AG04450 (cell line): ENCODE data around the gene ITCH. TPM values are rescaled to one million over a fixed set of nuclear protein-coding genes. Genes with fewer than 3 reads are reported as not detected.

ENCODE experiments used
- CTCF ChIA-PET: fragments of 300-600, 350-600 bp; formaldehyde crosslinking; extraction: SDS; loops from one replicate; lab custom pipeline; 2022; ENCODE audit warnings: antibody characterized with exemption, inconsistent platforms; lab: Charles Lee
- POLR2A ChIA-PET: fragments of 350-600 bp; formaldehyde crosslinking; extraction: SDS; loops from one replicate; lab custom pipeline; 2021; ENCODE audit warnings: antibody characterized with exemption, inconsistent platforms; lab: Yijun Ruan, JAX
- DNase-seq: peaks from one replicate; pipeline ENCODE4 v3.0.0-alpha.2; 2011; ENCODE audit warnings: low read depth, low spot score
- H3K27ac ChIP-seq: one replicate; pipeline ENCODE4 v1.5.1; 2012; ENCODE audit warnings: low read depth, low read length, control low read depth
- H3K27me3 ChIP-seq: one replicate; pipeline ENCODE4 v1.6.0; 2012; ENCODE audit warnings: low read length; ENCODE audit not compliant: control insufficient read depth, insufficient read depth
- H3K4me3 ChIP-seq: 2 replicates; pipeline ENCODE4 v1.5.1; 2011; ENCODE audit warnings: mild to moderate bottlenecking, low read depth, low read length, control low read depth
- H3K9me3 ChIP-seq: 2 replicates; pipeline ENCODE4 v1.5.1; 2012; ENCODE audit warnings: low read length; ENCODE audit not compliant: control insufficient read depth, insufficient read depth
- polyA plus RNA-seq: library from polyadenylated mRNA; depleted of rRNA; stranded (reverse); fragments of >200 nt; gene quantifications from 2 replicates; pipeline ENCODE4 v1.2.3, GENCODE V29; 2011
- TF ChIP-seq, protein P1 (sequence below): IDR thresholded peaks from 2 replicates; pipeline ENCODE4 v1.5.1; 2011; ENCODE audit warnings: low read depth, low read length, control low read depth, inconsistent platforms

Gene ITCH
- polyA plus RNA-seq, 1 experiment = 23.2 TPM

DNA sequence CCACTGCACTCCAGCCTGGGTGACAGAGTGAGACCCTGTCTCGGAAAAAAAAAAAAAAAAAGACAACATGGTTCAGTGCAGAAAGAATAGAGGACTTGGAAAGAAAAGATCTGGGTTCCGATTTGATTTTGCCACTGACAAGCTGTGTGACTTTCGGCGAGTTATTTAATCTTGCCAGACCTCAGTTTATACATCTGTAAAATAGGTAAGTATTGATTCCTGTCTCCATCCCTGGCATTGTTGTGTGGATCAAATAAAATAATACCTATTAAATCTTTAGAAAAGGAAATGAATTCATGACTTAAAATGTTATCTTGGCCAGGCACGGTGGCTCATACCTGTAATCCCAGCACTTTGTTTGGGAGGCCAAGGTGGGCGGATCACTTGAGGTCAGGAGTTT lies 7.0 kb downstream of the ITCH start:
- ChIA-PET CTCF (interaction anchor here (1.1 kb wide), 1 partner anchor 57 kb away, joined by 3 read pairs; no protein-coding TSS in a partner anchor), POLR2A (no interaction called here)
- no peaks in the 10 kb centered on the region for H3K9me3 ChIP-seq
- DNase-seq = no peak
- TF ChIP-seq, protein P1, sequence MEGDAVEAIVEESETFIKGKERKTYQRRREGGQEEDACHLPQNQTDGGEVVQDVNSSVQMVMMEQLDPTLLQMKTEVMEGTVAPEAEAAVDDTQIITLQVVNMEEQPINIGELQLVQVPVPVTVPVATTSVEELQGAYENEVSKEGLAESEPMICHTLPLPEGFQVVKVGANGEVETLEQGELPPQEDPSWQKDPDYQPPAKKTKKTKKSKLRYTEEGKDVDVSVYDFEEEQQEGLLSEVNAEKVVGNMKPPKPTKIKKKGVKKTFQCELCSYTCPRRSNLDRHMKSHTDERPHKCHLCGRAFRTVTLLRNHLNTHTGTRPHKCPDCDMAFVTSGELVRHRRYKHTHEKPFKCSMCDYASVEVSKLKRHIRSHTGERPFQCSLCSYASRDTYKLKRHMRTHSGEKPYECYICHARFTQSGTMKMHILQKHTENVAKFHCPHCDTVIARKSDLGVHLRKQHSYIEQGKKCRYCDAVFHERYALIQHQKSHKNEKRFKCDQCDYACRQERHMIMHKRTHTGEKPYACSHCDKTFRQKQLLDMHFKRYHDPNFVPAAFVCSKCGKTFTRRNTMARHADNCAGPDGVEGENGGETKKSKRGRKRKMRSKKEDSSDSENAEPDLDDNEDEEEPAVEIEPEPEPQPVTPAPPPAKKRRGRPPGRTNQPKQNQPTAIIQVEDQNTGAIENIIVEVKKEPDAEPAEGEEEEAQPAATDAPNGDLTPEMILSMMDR = no peak
- H3K4me3 ChIP-seq = no peak overlapping the region
- no peaks in the 10 kb centered on the region for H3K27me3 ChIP-seq
- H3K27ac ChIP-seq = no peak overlapping the region

DNA sequence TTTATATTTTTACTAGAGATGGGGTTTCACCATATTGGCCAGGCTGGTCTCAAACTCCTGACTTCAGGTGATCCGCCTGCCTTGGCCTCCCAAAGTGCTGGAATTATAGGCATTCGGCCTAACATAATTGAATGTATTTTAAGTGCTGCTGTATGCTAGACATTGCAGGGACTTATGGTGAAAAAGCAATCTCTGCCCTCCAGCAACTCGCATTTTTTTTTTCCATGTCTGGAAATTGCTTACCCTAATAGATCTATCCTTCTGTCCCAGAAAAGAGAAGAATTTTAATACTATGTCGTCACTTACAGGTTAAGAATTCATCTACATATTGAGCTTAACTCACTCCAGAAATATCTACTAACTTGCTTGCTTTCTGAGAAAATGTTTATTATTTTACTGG lies 10.4 kb downstream of the ITCH start:
- Histone ChIP-seq H3K4me3 (no peak overlapping the region), H3K9me3 (no peaks in the 10 kb centered on the region), H3K27me3 (no peaks in the 10 kb centered on the region), H3K27ac (no peak overlapping the region)
- TF ChIP-seq, protein P1 = no peak
- ChIA-PET CTCF (interaction anchor here (1.5 kb wide), 1 partner anchor 61 kb away, joined by 6 read pairs; no protein-coding TSS in a partner anchor), POLR2A (interaction anchor here (0.7 to 1.0 kb wide), 2 partner anchors 10 to 46 kb away, joined by 3 read pairs; partner anchors contain the start of gene ITCH)
- DNase-seq = no peak

DNA sequence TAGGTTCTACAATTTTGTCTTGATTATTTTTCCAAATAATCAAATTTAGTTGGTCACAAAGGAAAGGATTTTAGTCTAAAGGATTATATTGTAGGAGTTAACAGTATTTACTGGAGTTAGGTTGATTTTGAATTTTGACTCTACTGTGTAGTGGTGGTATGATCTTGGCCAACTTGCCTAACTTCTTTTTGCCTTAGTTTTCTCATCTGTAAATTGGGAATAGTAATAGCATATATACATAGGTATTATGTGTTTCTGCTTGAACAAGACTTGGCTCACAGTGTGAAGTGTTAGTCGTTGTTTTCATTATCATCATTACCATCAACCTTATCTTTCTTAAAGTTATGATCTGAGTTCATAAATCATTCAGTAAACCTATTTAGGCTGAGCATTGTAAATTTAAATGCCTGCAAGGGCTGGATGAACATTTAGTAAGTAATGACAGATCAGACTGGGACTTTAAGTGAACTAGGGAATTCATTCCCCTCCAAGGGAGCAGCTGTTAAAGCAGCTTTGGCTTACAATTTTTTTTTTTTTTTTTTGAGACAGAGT lies 11.2 kb downstream of the ITCH start:
- ChIA-PET POLR2A (interaction anchor here (1.0 kb wide), 1 partner anchor 11 kb away, joined by 3 read pairs; the partner anchor contains the start of gene ITCH), CTCF (interaction anchor here (0.7 to 1.5 kb wide), 2 partner anchors 53 to 62 kb away, joined by 3 to 6 read pairs; no protein-coding TSS in a partner anchor)
- Histone ChIP-seq H3K27me3 (no peaks in the 10 kb centered on the region), H3K27ac (no peak overlapping the region), H3K4me3 (no peak overlapping the region), H3K9me3 (no peaks in the 10 kb centered on the region)
- TF ChIP-seq, protein P1 = no peak
- DNase-seq = no peak

DNA sequence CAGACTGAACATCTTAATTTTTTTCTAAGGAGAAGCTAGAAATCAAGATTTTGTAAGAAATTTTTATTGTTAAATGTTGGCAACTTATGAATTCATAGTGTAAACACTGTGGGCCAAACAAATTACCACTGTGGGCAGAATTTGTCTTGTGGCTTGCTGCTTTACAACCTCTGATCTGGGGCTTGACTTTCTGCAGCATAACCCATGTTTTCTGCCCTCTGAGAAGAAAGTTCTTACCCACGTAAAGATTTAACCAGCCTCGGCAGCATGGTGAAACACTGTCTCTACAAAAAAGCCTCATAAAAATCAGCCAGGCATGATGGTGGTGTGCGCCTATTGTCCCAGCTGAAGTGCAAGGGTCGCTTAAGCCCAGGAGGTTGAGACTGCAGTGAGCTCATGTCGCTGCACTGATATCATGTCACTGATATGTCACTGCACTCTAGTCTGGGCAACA lies 12.9 kb downstream of the ITCH start:
- Histone ChIP-seq H3K27me3 (no peaks in the 10 kb centered on the region), H3K9me3 (no peaks in the 10 kb centered on the region), H3K4me3 (no peak overlapping the region), H3K27ac (no peak overlapping the region)
- CTCF ChIA-PET = no interaction called here
- POLR2A ChIA-PET = interaction anchor here (1.3 kb wide), 1 partner anchor 13 kb away, joined by 3 read pairs; the partner anchor contains the start of gene ITCH
- TF ChIP-seq, protein P1 = no peak
- no peak for DNase-seq
